ENCODE results near the gene ME3.

Gene ME3

DNA sequence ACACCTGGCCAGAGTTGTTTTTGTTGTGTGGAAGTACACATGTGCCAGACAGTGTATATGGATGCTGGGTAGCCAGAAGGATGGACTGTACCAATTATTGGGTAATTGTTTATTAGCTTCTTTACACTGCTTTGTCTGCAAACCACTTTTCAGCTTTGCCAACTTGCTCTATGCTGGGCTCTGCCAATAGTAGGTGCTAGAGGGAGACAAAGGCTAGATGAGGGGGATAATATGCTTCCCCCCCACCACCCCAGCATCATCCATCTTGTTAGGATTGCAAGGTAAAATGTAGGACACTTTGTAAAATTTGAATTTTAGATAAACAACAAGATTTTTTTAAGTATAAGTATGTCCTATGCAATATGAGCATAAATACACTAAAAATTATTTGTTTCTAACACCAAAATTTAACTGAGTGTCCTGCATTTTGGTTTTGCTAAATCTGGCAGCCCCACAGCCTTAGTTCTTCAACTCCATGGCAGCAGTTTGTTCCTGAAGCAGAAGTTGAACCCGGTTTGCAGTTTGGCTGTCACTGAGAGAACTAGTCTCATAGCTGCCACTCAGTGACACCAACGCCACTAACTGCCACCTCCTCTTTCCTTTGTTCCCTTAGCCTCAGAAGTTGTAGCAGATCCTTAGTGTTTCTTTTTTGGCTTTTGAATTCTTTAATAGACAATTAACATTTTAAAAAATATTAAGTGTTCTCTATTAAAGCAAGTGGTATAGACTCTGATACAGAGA lies 219.0 kb downstream of the ME3 start:
- no peak overlapping the region for H3K4me3 ChIP-seq (ENCODE audit: control insufficient read depth, low read depth, low read length)
- TF ChIP-seq, protein P1, sequence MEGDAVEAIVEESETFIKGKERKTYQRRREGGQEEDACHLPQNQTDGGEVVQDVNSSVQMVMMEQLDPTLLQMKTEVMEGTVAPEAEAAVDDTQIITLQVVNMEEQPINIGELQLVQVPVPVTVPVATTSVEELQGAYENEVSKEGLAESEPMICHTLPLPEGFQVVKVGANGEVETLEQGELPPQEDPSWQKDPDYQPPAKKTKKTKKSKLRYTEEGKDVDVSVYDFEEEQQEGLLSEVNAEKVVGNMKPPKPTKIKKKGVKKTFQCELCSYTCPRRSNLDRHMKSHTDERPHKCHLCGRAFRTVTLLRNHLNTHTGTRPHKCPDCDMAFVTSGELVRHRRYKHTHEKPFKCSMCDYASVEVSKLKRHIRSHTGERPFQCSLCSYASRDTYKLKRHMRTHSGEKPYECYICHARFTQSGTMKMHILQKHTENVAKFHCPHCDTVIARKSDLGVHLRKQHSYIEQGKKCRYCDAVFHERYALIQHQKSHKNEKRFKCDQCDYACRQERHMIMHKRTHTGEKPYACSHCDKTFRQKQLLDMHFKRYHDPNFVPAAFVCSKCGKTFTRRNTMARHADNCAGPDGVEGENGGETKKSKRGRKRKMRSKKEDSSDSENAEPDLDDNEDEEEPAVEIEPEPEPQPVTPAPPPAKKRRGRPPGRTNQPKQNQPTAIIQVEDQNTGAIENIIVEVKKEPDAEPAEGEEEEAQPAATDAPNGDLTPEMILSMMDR (IDR thresholded peaks at IDR 0.05; ENCODE audit: control insufficient read depth, insufficient read depth, low read depth, low read length, missing control alignments) = no peak
- DNase-seq (ENCODE audit: low read depth) = no peak

DNA sequence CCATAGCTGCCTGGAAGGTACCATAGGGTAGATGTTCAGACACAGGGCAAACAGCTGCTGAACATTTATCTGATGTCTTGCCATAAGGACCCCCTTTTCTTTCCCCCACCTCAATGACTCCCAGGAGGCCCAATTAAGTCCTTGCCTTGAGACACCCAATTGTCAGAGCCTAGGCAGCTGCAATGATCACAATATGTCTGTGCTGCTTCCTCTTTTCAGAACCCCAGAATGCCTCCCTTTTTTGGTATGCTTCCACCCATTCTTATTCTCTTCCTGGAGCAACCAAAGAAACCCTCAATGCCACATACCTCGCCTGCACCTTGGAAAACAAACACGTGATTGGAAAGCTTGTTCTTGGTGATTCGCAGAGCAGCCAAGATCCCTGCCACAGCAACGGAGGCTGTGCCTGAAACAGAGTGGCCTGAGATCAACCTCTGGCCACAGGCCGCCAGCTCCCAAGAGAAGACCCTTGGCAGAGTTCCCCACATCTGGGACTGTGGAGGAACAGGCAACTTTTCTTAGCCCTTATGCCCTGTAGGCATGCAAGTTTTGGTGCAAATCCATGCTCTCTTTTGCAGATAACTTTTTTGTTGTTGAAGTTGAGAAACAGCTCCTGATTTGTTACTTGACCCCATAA lies 222.3 kb downstream of the ME3 start:
- TF ChIP-seq, protein P1 (IDR thresholded peaks at IDR 0.05; ENCODE audit: control insufficient read depth, insufficient read depth, low read depth, low read length, missing control alignments) = no peak
- no peak overlapping the region for H3K4me3 ChIP-seq (ENCODE audit: control insufficient read depth, low read depth, low read length)
- DNase-seq (ENCODE audit: low read depth) = no peak

DNA sequence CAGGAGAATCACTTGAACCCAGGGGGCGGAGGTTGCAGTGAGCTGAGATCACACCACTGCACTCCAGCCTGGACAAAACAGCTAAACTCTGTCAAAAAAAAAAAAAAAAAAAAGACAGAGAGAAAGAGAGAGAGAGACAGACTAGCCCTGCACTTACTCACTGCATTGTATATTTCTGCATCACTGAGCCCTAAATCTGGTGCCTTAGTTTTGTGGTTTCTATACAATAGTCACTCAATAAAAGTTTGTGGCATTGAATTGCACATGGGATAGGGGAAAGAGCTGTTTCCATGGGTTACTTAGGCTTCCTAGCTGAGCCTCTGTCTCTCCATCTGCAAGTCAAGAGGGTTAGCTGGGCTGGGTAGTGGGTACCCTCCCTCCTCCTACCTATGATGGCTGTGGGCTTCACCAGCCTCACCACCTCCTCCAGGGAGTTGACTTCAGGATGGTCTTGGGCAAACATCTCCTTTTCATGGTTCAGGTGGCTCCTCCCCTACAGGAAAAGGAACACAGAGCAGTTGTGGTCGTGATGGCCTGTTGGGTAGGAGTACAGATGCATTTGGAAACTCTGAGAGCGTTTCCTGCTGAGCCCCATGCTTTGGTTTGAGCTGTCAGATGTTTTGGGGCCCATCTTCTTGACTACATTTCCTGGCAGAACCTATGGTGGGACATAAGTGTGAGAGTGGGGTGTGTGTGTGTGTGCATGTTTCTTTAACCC lies 224.5 kb downstream of the ME3 start:
- H3K4me3 ChIP-seq (ENCODE audit: control insufficient read depth, low read depth, low read length) = no peak overlapping the region
- TF ChIP-seq, protein P1 (IDR thresholded peaks at IDR 0.05; ENCODE audit: control insufficient read depth, insufficient read depth, low read depth, low read length, missing control alignments) = no peak
- DNase-seq (ENCODE audit: low read depth) = no peak

DNA sequence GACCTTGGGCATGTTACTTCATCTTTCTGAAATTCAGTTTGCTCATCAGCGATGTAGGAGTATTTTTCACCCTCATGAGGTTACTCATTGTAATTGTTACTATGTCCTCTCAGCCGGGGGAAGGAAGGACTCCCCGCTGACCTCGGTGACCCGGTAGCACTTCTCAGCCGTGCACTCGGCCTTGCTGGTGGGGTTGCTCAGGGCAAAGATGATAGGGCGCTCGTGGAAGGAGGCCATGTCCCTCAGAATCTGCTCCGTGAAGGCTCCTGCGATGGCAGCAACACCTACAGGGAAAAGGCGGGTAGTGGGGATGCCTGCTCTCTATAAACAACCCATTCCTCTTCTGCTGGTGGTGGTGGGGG lies 225.5 kb downstream of the ME3 start:
- no peak overlapping the region for H3K4me3 ChIP-seq (ENCODE audit: control insufficient read depth, low read depth, low read length)
- DNase-seq (ENCODE audit: low read depth) = no peak
- TF ChIP-seq, protein P1 (IDR thresholded peaks at IDR 0.05; ENCODE audit: control insufficient read depth, insufficient read depth, low read depth, low read length, missing control alignments) = no peak

DNA sequence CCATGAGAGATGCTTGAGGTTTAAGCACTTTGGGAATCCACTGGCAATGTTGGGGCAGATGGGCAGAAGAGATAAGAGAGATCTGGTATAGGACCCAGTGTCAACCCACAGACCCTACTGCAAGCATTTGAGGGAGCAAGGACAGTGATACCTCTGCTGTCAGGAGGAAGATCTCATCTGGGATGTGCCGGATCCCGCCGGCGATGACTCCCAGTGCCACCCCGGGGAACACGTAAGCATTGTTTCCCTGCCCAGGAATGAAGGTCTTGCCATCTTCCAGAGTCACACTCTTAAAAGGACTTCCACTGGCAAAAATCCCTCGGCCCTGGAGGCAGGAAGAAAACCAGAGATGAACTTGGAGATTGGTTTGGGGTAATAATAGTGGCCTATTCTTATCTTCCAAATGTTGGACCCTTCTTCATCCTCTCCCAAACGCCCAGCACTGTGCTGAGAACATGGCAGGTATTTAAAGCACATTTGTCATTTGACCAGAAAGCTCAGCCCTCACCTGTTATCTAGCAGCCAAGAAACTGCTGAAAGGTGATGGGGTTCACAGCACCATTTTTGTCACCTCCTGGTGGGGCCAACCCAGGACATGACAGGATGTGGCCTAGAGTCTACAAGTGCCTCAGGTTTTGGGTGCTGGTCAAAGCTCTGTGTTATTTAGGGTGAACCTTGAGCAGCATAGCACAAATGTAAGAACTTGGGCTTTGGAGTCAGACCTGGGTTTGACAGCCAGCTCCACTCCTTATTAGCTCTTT lies 226.1 kb downstream of the ME3 start:
- TF ChIP-seq, protein P1 (IDR thresholded peaks at IDR 0.05; ENCODE audit: control insufficient read depth, insufficient read depth, low read depth, low read length, missing control alignments) = no peak
- DNase-seq (ENCODE audit: low read depth) = no peak
- no peak overlapping the region for H3K4me3 ChIP-seq (ENCODE audit: control insufficient read depth, low read depth, low read length)

DNA sequence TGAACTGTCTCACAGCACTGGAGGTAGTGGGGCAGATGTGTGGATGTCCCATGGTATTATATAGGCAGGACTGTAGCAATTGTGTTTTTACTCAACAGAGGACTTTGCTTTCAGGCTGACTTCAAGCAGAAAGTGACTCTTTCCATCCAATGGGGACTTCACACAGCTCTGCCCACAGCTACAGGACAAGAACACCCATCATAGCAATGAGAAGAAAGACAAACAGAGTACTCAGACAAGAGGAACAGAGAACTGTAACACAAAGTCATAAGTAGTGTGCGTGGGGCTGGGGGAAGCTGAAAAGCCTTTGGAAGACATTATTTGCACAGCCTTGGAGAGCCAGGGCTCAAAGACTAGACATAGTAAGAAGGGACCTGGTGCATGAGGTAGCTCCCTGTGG lies 227.4 kb downstream of the ME3 start:
- no peak for DNase-seq (ENCODE audit: low read depth)
- TF ChIP-seq, protein P1 (IDR thresholded peaks at IDR 0.05; ENCODE audit: control insufficient read depth, insufficient read depth, low read depth, low read length, missing control alignments) = no peak
- no peak overlapping the region for H3K4me3 ChIP-seq (ENCODE audit: control insufficient read depth, low read depth, low read length)

All from AG09309 (cell line).